Naive thymus-derived CD4-positive, alpha-beta T cell (primary cell): Measurements from ENCODE around the gene RHCE. TPM values are rescaled to one million over a fixed set of nuclear protein-coding genes. Genes with fewer than 3 reads are reported as not detected.

Source experiments
- ATAC-seq: fragments of 150-1000 bp; cut with Tn5 transposase; 2 replicates; pipeline ENCODE4 v1.10.0; 2021; ENCODE audit warnings: mild to moderate bottlenecking, moderate library complexity
- CTCF ChIA-PET: fragments of 350-600 bp; sonication (Branson Sonifier 250); formaldehyde crosslinking; loops from one replicate; lab custom pipeline; 2021; ENCODE audit warnings: antibody characterized with exemption; lab: Charles Lee
- POLR2A ChIA-PET: fragments of 350-600 bp; sonication (Branson Sonifier 250); formaldehyde crosslinking; loops from one replicate; lab custom pipeline; 2021; ENCODE audit warnings: antibody characterized with exemption, inconsistent platforms; lab: Charles Lee
- DNase-seq, 9 donors: peaks; one replicate each; pipeline versions ENCODE4 v3.0.0 to v3.0.0-alpha.2; 2020 to 2022; ENCODE audit warnings: mixed read lengths in 1 of 9
- H3K27ac ChIP-seq: one replicate; pipeline ENCODE4 v1.7.0; 2013; ENCODE audit warnings: mild to moderate bottlenecking, low read depth, low read length, moderate library complexity
- H3K27me3 ChIP-seq, 2 donors: one replicate each; pipeline ENCODE4 v1.7.0; 2013; ENCODE audit warnings: low read length in 2 of 2, mild to moderate bottlenecking in 2 of 2, moderate library complexity in 2 of 2; ENCODE audit not compliant: control insufficient read depth in 2 of 2, insufficient read depth in 2 of 2
- H3K36me3 ChIP-seq, 3 experiments: 1 replicate in 2 of 3; 2 replicates in 1 of 3; pipeline ENCODE4 v1.7.0; 2013; ENCODE audit warnings: low read length in 3 of 3, mild to moderate bottlenecking in 3 of 3, moderate library complexity in 1 of 3; ENCODE audit not compliant: insufficient read depth in 3 of 3, control insufficient read depth in 2 of 3
- H3K4me1 ChIP-seq, 2 donors: one replicate each; pipeline ENCODE4 v1.7.0; 2013; ENCODE audit warnings: low read length in 2 of 2, mild to moderate bottlenecking in 2 of 2, moderate library complexity in 1 of 2; ENCODE audit not compliant: control insufficient read depth in 2 of 2, insufficient read depth in 2 of 2
- H3K4me3 ChIP-seq: 2 replicates; pipeline ENCODE4 v1.7.0; 2013; ENCODE audit warnings: mild to moderate bottlenecking, low read length
- H3K9me3 ChIP-seq, 3 experiments: 1 replicate in 2 of 3; 2 replicates in 1 of 3; pipeline ENCODE4 v1.7.0; 2013; ENCODE audit warnings: low read length in 3 of 3; ENCODE audit not compliant: control insufficient read depth in 2 of 3
- H3K27ac Mint-ChIP-seq, 9 donors: one replicate each; pipeline ENCODE4 v1.8.0; 2020 to 2022; ENCODE audit warnings: mixed read lengths in 9 of 9, mild to moderate bottlenecking in 8 of 9, moderate library complexity in 5 of 9, inconsistent platforms in 2 of 9
- H3K27me3 Mint-ChIP-seq, 5 donors: one replicate each; pipeline ENCODE4 v1.8.0; 2021 to 2022; ENCODE audit warnings: mixed read lengths in 5 of 5, mild to moderate bottlenecking in 1 of 5
- H3K36me3 Mint-ChIP-seq, 5 donors: one replicate each; pipeline ENCODE4 v1.8.0; 2020 to 2022; ENCODE audit warnings: mixed read lengths in 5 of 5, mild to moderate bottlenecking in 3 of 5, inconsistent platforms in 1 of 5
- H3K4me1 Mint-ChIP-seq, 7 donors: one replicate each; pipeline ENCODE4 v1.8.0; 2020 to 2022; ENCODE audit warnings: mixed read lengths in 7 of 7, mild to moderate bottlenecking in 3 of 7, inconsistent platforms in 1 of 7
- H3K4me3 Mint-ChIP-seq, 10 donors: one replicate each; pipeline ENCODE4 v1.8.0; 2020 to 2022; ENCODE audit warnings: mild to moderate bottlenecking in 10 of 10, mixed read lengths in 10 of 10, moderate library complexity in 6 of 10, inconsistent platforms in 2 of 10
- H3K9me3 Mint-ChIP-seq, 11 donors: one replicate each; pipeline ENCODE4 v1.8.0; 2020 to 2022; ENCODE audit warnings: mixed read lengths in 11 of 11, mild to moderate bottlenecking in 4 of 11, inconsistent platforms in 1 of 11, moderate library complexity in 1 of 11
- intact Hi-C, 2 donors: fragments of 100-400 bp; cut with micrococcal nuclease; formaldehyde crosslinking; loops; one replicate each; pipeline ENCODE4 v1.15.1; 2023
- polyA plus RNA-seq, 2 donors: library from polyadenylated mRNA; unstranded; fragments of 300-500 nt; fragmentation: Illumina TruSeq; gene quantifications; one replicate each; pipeline ENCODE4 v1.2.3, GENCODE V29; 2021
- total RNA-seq, 6 experiments: library from RNA in 5 of 6; stranded (reverse) in 5 of 6; gene quantifications; 1 replicate in 5 of 6; 2 replicates in 1 of 6; pipeline ENCODE4 v1.2.3 and lab custom pipeline; 2021 to 2026

RHCE gene
- total and polyA plus RNA-seq, 7 experiments from 2014 or later: 0.40 to 1.3 (median 0.70) TPM; not detected in 1

DNA sequence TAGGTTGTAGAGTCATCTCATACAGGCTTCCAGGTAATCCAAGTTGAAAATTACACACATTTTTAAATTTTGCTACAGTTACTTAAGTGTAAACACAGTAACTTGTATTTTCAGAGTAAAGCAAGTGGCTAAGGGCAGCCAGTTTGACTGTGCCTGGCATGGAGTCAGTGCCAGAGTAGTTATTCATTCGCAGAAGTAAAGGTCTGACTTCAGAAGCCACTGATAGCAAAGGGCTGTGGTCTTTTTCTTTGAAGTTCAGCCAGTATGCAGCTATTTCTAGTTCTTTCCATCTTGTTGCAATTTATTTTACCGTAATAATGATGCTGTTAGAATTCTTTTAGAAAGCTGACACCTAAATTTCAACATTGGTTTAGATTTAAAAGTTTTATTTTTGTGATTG, 73.1 kb downstream of the RHCE start:
- Histone ChIP-seq H3K27me3 (no peaks in the 10 kb centered on the region), H3K36me3 (peaks cover 8 to 59% (median 10%) of the 10 kb centered on the region in 3 experiments), H3K4me1 (peaks cover 0 to 8% of the 10 kb centered on the region in 2 donors), H3K9me3 (no peaks in the 10 kb centered on the region), H3K4me3 (no peak overlapping the region), H3K27ac (no peak overlapping the region)
- H3K36me3 Mint-ChIP-seq: peaks cover 13 to 29% (median 23%) of the 10 kb centered on the region in 5 donors
- intact Hi-C loops: no loop called here
- H3K27me3 Mint-ChIP-seq: no peaks in the 10 kb centered on the region
- peaks cover 10 to 34% (median 23%) of the 10 kb centered on the region in 7 donors for H3K4me1 Mint-ChIP-seq
- CTCF ChIA-PET: no interaction called here
- peak overlapping the region in 1 of 9 donors; percentile 8 for H3K27ac Mint-ChIP-seq
- POLR2A ChIA-PET: interaction anchor here (0.6 kb wide), 1 partner anchor 1470 kb away, joined by 3 read pairs; no protein-coding TSS in a partner anchor
- H3K4me3 Mint-ChIP-seq: no peak overlapping the region
- DNase-seq (no peak), ATAC-seq (no peak)
- no peaks in the 10 kb centered on the region for H3K9me3 Mint-ChIP-seq

DNA sequence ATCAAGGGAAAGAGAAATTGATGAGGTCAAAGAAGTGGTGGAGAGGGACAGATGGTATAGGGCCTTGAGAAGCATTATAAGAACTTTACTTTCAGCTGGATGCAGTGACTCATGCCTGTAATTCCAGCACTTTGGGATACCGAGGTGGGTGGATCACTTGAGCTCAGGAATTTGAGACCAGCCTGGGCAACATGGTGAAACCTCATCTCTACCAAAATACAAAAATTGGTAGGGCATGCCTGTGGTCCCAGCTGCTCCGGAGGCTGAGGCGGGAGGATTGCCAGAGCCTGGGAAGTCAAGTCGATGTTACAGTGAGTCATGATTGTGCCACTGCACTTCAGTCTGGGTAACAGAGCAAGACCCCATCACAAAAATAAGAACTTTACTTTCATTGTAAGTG, 76.8 kb downstream of the RHCE start:
- no peak overlapping the region for H3K4me3 ChIP-seq
- H3K4me1 ChIP-seq: peaks cover 20 to 26% of the 10 kb centered on the region in 2 donors
- Mint-ChIP-seq H3K27ac (peak overlapping the region in 2 of 9 donors; percentile 10 to 84), H3K9me3 (no peaks in the 10 kb centered on the region), H3K4me3 (peak overlapping the region in 1 of 10 donors; percentile 58), H3K27me3 (no peaks in the 10 kb centered on the region), H3K36me3 (peaks cover 12 to 23% (median 17%) of the 10 kb centered on the region in 5 donors), H3K4me1 (peaks cover 25 to 62% (median 46%) of the 10 kb centered on the region in 7 donors)
- ATAC-seq (no peak), DNase-seq (no peak)
- CTCF ChIA-PET: no interaction called here
- intact Hi-C loops: no loop called here
- H3K27me3 ChIP-seq: no peaks in the 10 kb centered on the region
- no peak overlapping the region for H3K27ac ChIP-seq
- POLR2A ChIA-PET: interaction anchor here (1.9 kb wide), 1 partner anchor 111 kb away, joined by 13 read pairs; the partner anchor contains the start of gene SYF2
- peaks cover 0 to 40% (median 4%) of the 10 kb centered on the region in 3 experiments for H3K36me3 ChIP-seq
- no peaks in the 10 kb centered on the region for H3K9me3 ChIP-seq

DNA sequence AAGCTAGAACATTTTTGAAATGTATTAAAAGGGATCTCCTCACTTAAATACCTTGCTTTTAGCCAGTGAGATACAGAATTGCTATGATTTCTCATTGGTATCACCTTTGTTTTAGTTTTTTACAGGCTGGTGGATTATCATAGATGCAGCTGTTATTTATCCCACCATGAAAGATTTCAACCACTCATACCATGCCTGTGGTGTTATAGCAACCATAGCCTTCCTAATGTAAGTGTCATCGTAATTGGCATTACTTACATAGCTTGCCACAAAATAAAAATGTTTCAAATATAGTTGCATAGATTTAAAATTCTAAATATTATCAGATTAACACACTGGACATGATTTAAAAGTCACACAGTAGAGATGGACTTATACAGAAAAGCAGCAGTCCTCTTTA, 77.8 kb downstream of the RHCE start:
- H3K4me3 ChIP-seq: no peak overlapping the region
- Mint-ChIP-seq H3K4me3 (no peak overlapping the region), H3K27ac (no peak overlapping the region), H3K4me1 (peaks cover 25 to 58% (median 41%) of the 10 kb centered on the region in 7 donors), H3K9me3 (no peaks in the 10 kb centered on the region), H3K27me3 (no peaks in the 10 kb centered on the region), H3K36me3 (peaks cover 9 to 20% (median 13%) of the 10 kb centered on the region in 5 donors)
- no peak overlapping the region for H3K27ac ChIP-seq
- H3K27me3 ChIP-seq: no peaks in the 10 kb centered on the region
- ATAC-seq (no peak), DNase-seq (no peak)
- ChIA-PET CTCF (interaction anchor here (0.5 kb wide), 1 partner anchor 85 kb away, joined by 3 read pairs; no protein-coding TSS in a partner anchor), POLR2A (interaction anchor here (0.5 to 1.9 kb wide), 3 partner anchors 104 to 122 kb away, joined by 4 to 13 read pairs (median 4); partner anchors contain the start of gene SYF2)
- peaks cover 0 to 41% (median 4%) of the 10 kb centered on the region in 3 experiments for H3K36me3 ChIP-seq
- H3K4me1 ChIP-seq: peaks cover 20 to 26% of the 10 kb centered on the region in 2 donors
- intact Hi-C loops: no loop called here
- H3K9me3 ChIP-seq: no peaks in the 10 kb centered on the region

DNA sequence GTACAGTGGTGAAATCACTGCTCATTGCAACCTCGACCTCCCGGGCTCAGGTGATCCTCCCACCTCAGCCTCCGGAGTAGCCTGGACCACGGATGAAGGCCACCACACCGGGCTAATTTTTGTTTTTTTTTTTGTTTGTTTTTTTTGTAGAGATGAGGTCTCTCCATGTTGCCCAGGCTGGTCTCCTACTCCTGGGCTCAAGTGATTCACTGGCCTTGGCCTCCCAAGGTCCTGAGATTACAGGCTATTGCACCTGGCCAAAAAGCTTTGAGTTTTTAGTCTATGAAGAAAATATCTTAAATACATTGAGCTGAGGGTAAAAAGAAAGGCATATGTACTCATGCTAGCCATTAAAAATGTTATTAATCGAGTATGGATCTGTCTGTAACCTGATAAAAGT, 78.9 kb downstream of the RHCE start:
- Mint-ChIP-seq H3K27ac (peak overlapping the region in 1 of 9 donors; percentile 51), H3K36me3 (peaks cover 9 to 16% (median 13%) of the 10 kb centered on the region in 5 donors), H3K27me3 (no peaks in the 10 kb centered on the region), H3K4me3 (peak overlapping the region in 1 of 10 donors; percentile 10), H3K4me1 (peaks cover 25 to 51% (median 37%) of the 10 kb centered on the region in 7 donors), H3K9me3 (no peaks in the 10 kb centered on the region)
- POLR2A ChIA-PET: interaction anchor here (0.7 to 1.9 kb wide), 3 partner anchors 27 to 109 kb away, joined by 3 to 13 read pairs (median 4); partner anchors contain the start of gene SYF2
- no peak overlapping the region for H3K27ac ChIP-seq
- no peak overlapping the region for H3K4me3 ChIP-seq
- ATAC-seq (no peak), DNase-seq (no peak)
- peaks cover 0 to 35% (median 4%) of the 10 kb centered on the region in 3 experiments for H3K36me3 ChIP-seq
- no peaks in the 10 kb centered on the region for H3K27me3 ChIP-seq
- peaks cover 20 to 22% of the 10 kb centered on the region in 2 donors for H3K4me1 ChIP-seq
- no peaks in the 10 kb centered on the region for H3K9me3 ChIP-seq
- CTCF ChIA-PET: no interaction called here
- intact Hi-C loops: no loop called here

DNA sequence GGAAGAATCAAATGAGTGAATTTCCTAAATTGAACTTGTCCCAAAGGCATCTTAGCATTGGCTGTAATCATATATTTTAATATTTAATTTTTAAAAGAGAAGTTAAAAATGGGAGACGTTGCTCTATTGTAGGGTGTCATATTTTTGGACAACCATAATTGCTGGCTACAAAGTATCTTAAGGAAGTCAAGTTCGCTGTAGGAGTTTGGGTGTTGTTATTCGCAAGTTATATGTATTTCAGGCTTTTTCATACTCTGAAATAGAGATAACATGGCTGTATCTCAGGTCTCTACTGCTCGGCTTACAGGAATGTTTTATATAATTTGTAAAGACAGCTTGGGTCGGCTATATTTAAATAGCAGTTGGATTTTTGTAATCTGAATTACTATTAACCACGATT, 81.6 kb downstream of the RHCE start:
- peak overlapping the region; percentile 94 for H3K4me3 ChIP-seq
- Mint-ChIP-seq H3K27me3 (no peaks in the 10 kb centered on the region), H3K4me1 (peaks cover 29 to 57% (median 46%) of the 10 kb centered on the region in 7 donors), H3K36me3 (peaks cover 8 to 17% (median 9%) of the 10 kb centered on the region in 5 donors), H3K27ac (peak overlapping the region; percentile 67 to 96 (median 94)), H3K9me3 (no peaks in the 10 kb centered on the region), H3K4me3 (peak overlapping the region; percentile 80 to 97 (median 94))
- ATAC-seq (no peak), DNase-seq (peak in 2 of 9 donors; percentile 3 to 5)
- intact Hi-C loops: loop anchor here (2.0 to 5.0 kb wide), 4 partner anchors 92 to 697 kb away; partner anchors contain the start of genes MACO1 (in 2 of the 2), RSRP1 (in 2 of the 2), SRRM1 (in 1 of the 2) and SYF2 (in 1 of the 2)
- peaks cover 0 to 19% (median 4%) of the 10 kb centered on the region in 3 experiments for H3K36me3 ChIP-seq
- no peaks in the 10 kb centered on the region for H3K9me3 ChIP-seq
- CTCF ChIA-PET: no interaction called here
- POLR2A ChIA-PET: interaction anchor here (0.6 to 2.5 kb wide), 7 partner anchors 12 to 157 kb away, joined by 3 to 13 read pairs (median 6); partner anchors contain the start of genes RSRP1 and SYF2
- peak overlapping the region; percentile 97 for H3K27ac ChIP-seq
- H3K4me1 ChIP-seq: peaks cover 20 to 22% of the 10 kb centered on the region in 2 donors
- no peaks in the 10 kb centered on the region for H3K27me3 ChIP-seq

DNA sequence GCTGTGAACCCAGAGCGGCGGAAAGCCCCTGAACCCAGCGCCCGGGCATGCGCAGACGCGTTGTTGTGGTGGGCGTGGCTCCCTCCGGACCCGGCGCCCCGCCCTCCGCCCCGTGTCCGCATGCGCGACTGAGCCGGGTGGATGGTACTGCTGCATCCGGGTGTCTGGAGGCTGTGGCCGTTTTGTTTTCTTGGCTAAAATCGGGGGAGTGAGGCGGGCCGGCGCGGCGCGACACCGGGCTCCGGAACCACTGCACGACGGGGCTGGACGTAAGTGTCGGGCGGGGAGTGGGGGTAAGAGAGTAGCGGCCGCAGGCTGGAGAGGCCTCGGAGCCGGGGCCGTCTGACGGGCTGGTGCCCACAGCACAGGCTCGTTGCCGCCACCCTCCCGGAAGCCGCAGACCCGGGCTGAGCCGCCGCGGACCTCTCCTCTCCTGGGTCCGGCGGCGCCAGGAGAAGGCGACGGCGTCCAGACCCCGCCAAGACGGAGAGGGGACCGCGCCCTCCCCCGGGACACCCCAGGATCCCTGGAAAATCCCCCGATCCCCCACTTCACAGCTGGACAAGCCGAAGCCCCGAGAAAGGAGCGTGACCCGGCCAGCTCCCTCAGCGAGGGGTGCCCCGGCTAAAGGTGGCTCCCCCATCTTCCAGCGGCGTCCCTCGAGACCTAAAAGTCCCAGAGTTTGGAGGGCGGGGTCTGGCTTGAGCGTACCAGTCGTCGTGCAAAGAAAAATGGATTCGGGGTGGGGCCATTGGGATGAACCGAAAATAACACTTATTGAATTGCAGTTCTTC, 82.2 kb downstream of the RHCE start, which contains the start of gene TMEM50A:
Gene TMEM50A, plus strand, starts transcription at position 147 of the 794 bp plus-strand sequence. CDS start 2,153 bp downstream, outside the sequence.
- H3K27ac ChIP-seq: peak within 1 kb of the TSS; percentile 97
- H3K27me3 ChIP-seq: no peaks in the 10 kb centered on the region
- peaks cover 0 to 13% (median 0%) of the 10 kb centered on the region in 3 experiments for H3K36me3 ChIP-seq
- Mint-ChIP-seq H3K36me3 (peaks cover 3 to 16% (median 6%) of the 10 kb centered on the region in 5 donors), H3K4me3 (peak within 1 kb of the TSS; percentile 93 to 97 (median 94)), H3K27ac (peak within 1 kb of the TSS; percentile 80 to 96 (median 94)), H3K4me1 (peaks cover 26 to 58% (median 45%) of the 10 kb centered on the region in 7 donors), H3K9me3 (peaks cover 0 to 2% (median 0%) of the 10 kb centered on the region in 11 donors), H3K27me3 (no peaks in the 10 kb centered on the region)
- ATAC-seq (peak; percentile 90), DNase-seq (peak; percentile 87 to 99 (median 92))
- intact Hi-C loops: loop anchor here (2.0 to 5.0 kb wide), 4 partner anchors 92 to 696 kb away; partner anchors contain the start of genes MACO1 (in 2 of the 2), RSRP1 (in 2 of the 2), SRRM1 (in 1 of the 2) and SYF2 (in 1 of the 2)
- no peaks in the 10 kb centered on the region for H3K9me3 ChIP-seq
- H3K4me1 ChIP-seq: peaks cover 20 to 22% of the 10 kb centered on the region in 2 donors
- peak within 1 kb of the TSS; percentile 94 for H3K4me3 ChIP-seq
- CTCF ChIA-PET: no interaction called here
- POLR2A ChIA-PET: interaction anchor here (0.6 to 2.5 kb wide), 6 partner anchors 91 to 157 kb away, joined by 3 to 13 read pairs (median 6); partner anchors contain the start of genes RSRP1 and SYF2
